OCI-LY7 (cell line): ENCODE data around the gene FAM174C. TPM values are rescaled to one million over a fixed set of nuclear protein-coding genes. Genes with fewer than 3 reads are reported as not detected.
A peak's percentile ranks its signal among the peaks of the same experiment; 100 is the strongest.

ENCODE experiments used
- BruUV-seq: library from RNA; stranded (reverse); fragments of 400-500 nt; replicated peaks from 2 replicates; lab custom pipeline; 2021; lab: Mats Ljungman, UMichigan
- CTCF ChIA-PET: fragments of 300-600 bp; sonication (Branson Sonifier 250); formaldehyde crosslinking; loops from one replicate; lab custom pipeline; 2022; ENCODE audit warnings: antibody characterized with exemption; ENCODE audit not compliant: unreplicated experiment; lab: Charles Lee
- POLR2A ChIA-PET: fragments of 300-600 bp; sonication (Branson Sonifier 250); formaldehyde crosslinking; loops from one replicate; lab custom pipeline; 2022; ENCODE audit warnings: antibody characterized with exemption; lab: Charles Lee
- DNase-seq: peaks from one replicate; pipeline ENCODE4 v3.0.0-alpha.2; 2015; ENCODE audit warnings: low spot score
- H2AFZ ChIP-seq: fragments of 200-600 bp; sonication (generic), shearing (Covaris generic); 2 replicates; pipeline ENCODE4 v1.6.1; 2014; ENCODE audit warnings: mild to moderate bottlenecking, antibody characterized with exemption, low read length, moderate library complexity
- H3K27ac ChIP-seq: fragments of 200-600 bp; sonication (generic); 2 replicates; pipeline ENCODE4 v1.5.1; 2014; ENCODE audit warnings: mixed run types, low read depth, mild to moderate bottlenecking, moderate library complexity, low read length, inconsistent platforms; ENCODE audit not compliant: poor library complexity, severe bottlenecking
- H3K36me3 ChIP-seq: fragments of 200-600 bp; sonication (generic); 2 replicates; pipeline ENCODE4 v1.6.1; 2014; ENCODE audit warnings: mild to moderate bottlenecking, antibody characterized with exemption, low read length, moderate library complexity, mixed read lengths; ENCODE audit not compliant: insufficient read depth
- H3K4me1 ChIP-seq: fragments of 200-600 bp; sonication (generic); 2 replicates; pipeline ENCODE4 v1.5.1; 2014; ENCODE audit warnings: mild to moderate bottlenecking, low read length; ENCODE audit not compliant: insufficient read depth, poor library complexity, severe bottlenecking
- H3K4me2 ChIP-seq: fragments of 200-600 bp; sonication (generic); 2 replicates; pipeline ENCODE4 v1.6.1; 2014; ENCODE audit warnings: mild to moderate bottlenecking, low read length
- H3K4me3 ChIP-seq: fragments of 200-600 bp; sonication (generic); 2 replicates; pipeline ENCODE4 v1.5.1; 2014; ENCODE audit warnings: mild to moderate bottlenecking, low read depth, low read length; ENCODE audit not compliant: poor library complexity, severe bottlenecking
- H3K79me2 ChIP-seq: fragments of 200-600 bp; sonication (generic); 2 replicates; pipeline ENCODE4 v1.6.1; 2016; ENCODE audit warnings: low read depth, mild to moderate bottlenecking, low read length, moderate library complexity, mixed read lengths; ENCODE audit not compliant: insufficient read depth
- H3K9me2 ChIP-seq: fragments of 200-600 bp; sonication (generic); 2 replicates; pipeline ENCODE4 v1.6.1; 2016; ENCODE audit warnings: mild to moderate bottlenecking, low read length, mixed read lengths; ENCODE audit not compliant: insufficient read depth
- H3K9me3 ChIP-seq: fragments of 200-600 bp; sonication (generic); 2 replicates; pipeline ENCODE4 v1.6.1; 2014; ENCODE audit warnings: mild to moderate bottlenecking, mixed run types, low read length, mixed read lengths
- H4K20me1 ChIP-seq: fragments of 200-600 bp; sonication (generic); 2 replicates; pipeline ENCODE4 v1.6.1; 2014; ENCODE audit warnings: mild to moderate bottlenecking, antibody characterized with exemption, low read length, moderate library complexity, mixed read lengths; ENCODE audit not compliant: insufficient read depth
- CTCF ChIP-seq: fragments of 200-600 bp; sonication (generic); conservative IDR thresholded peaks from 2 replicates; pipeline ENCODE4 v1.5.1; 2014; ENCODE audit warnings: mild to moderate bottlenecking, antibody characterized with exemption, low read length, moderate library complexity, mixed read lengths
- EZH2phosphoT487 ChIP-seq: fragments of 200-600 bp; sonication (generic); IDR thresholded peaks from 2 replicates; pipeline ENCODE4 v1.6.1; 2018; ENCODE audit warnings: low read depth, borderline replicate concordance, mild to moderate bottlenecking, mixed run types, antibody characterized with exemption, low read length, moderate library complexity, mixed read lengths
- intact Hi-C: fragments of 100-400 bp; cut with micrococcal nuclease; formaldehyde crosslinking; loops from one replicate; pipeline ENCODE4 v1.10.0; 2022; ENCODE audit not compliant: unreplicated experiment
- total RNA-seq, 2 experiments: library from RNA; depleted of rRNA in 1 of 2; stranded (reverse); fragments of >200 nt in 1 of 2; shearing (Covaris generic) in 1 of 2; gene quantifications; 2 replicates each; pipeline ENCODE4 v1.2.3, GENCODE V29; 2014 to 2022

FAM174C gene
- total RNA-seq, 2 experiments from 2014 or later: 53.2 to 81.5 TPM

GRCh38 chr19:1238369-1239303 is 36.7 kb upstream of the FAM174C start:
- peak overlapping the region; percentile 45; the same call in 1 of the 2 replicates for H3K4me2 ChIP-seq
- H3K9me3 ChIP-seq: no peaks in the 10 kb centered on the region
- peaks cover 13% of the 10 kb centered on the region; the same call in 1 of the 2 replicates for H3K79me2 ChIP-seq
- ChIA-PET CTCF (no interaction called here), POLR2A (no interaction called here)
- H3K36me3 ChIP-seq: peaks cover 5% of the 10 kb centered on the region; the same call in 1 of the 2 replicates
- intact Hi-C loops: no loop called here
- no TSS peak for BruUV-seq
- H2AFZ ChIP-seq: no peak overlapping the region
- H3K4me3 ChIP-seq: peak overlapping the region; percentile 26
- H3K4me1 ChIP-seq: peaks cover 26% of the 10 kb centered on the region
- H3K27ac ChIP-seq: no peak overlapping the region
- no peak for DNase-seq
- no peaks in the 10 kb centered on the region for H4K20me1 ChIP-seq
- TF ChIP-seq CTCF (no peak), EZH2phosphoT487 (no peak)
- H3K9me2 ChIP-seq: no peaks in the 10 kb centered on the region

- Histone ChIP-seq H3K9me3 (no peaks in the 10 kb centered on the region), H3K27ac (no peak overlapping the region), H3K9me2 (no peaks in the 10 kb centered on the region), H3K36me3 (peaks cover 11% of the 10 kb centered on the region; the same call in 1 of the 2 replicates), H3K4me1 (peaks cover 33% of the 10 kb centered on the region), H3K79me2 (peaks cover 13% of the 10 kb centered on the region; the same call in 1 of the 2 replicates), H3K4me2 (no peak overlapping the region), H2AFZ (no peak overlapping the region), H3K4me3 (no peak overlapping the region), H4K20me1 (no peaks in the 10 kb centered on the region)
- POLR2A ChIA-PET: no interaction called here
- CTCF ChIA-PET: no interaction called here
- intact Hi-C loops: no loop called here
- no peak for TF ChIP-seq EZH2phosphoT487
- TF ChIP-seq CTCF: no peak
- no peak for DNase-seq
- no TSS peak for BruUV-seq
Measured at GRCh38 chr19:1239420-1239795, 35.9 kb upstream of the FAM174C start.
